DND-41 (cell line): ENCODE results near the gene SPTAN1.
"Not testable (repeated sequence)": the region's sequence is repeated elsewhere in the genome, so short reads cannot be mapped to it uniquely, and the experiment has no call there.

ENCODE experiments used
- ATAC-seq: fragments of 200-7000 bp; cut with Tn5 transposase; 3 replicates; pipeline ENCODE4 v1.9.1; 2021; ENCODE audit warnings: low read depth; ENCODE audit not compliant: insufficient read depth
- DNase-seq: peaks from one replicate; pipeline ENCODE4 v3.0.0-alpha.2; 2020
- H2AFZ ChIP-seq: 2 replicates; pipeline ENCODE4 v1.6.0; 2012; ENCODE audit warnings: low read depth, low read length
- H3K27ac ChIP-seq: 2 replicates; pipeline ENCODE4 v1.5.1; 2012; ENCODE audit warnings: low read length, inconsistent platforms
- H3K27me3 ChIP-seq: fragments of 200-600 bp; sonication (generic); 2 replicates; pipeline ENCODE4 v1.6.0; 2012; ENCODE audit warnings: low read length, mild to moderate bottlenecking, inconsistent platforms; ENCODE audit not compliant: insufficient read depth, poor library complexity
- H3K36me3 ChIP-seq: 2 replicates; pipeline ENCODE4 v1.5.1; 2012; ENCODE audit warnings: low read length, inconsistent platforms; ENCODE audit not compliant: insufficient read depth
- H3K4me1 ChIP-seq: 2 replicates; pipeline ENCODE4 v1.5.1; 2012; ENCODE audit warnings: mild to moderate bottlenecking, low read length; ENCODE audit not compliant: insufficient read depth
- H3K4me2 ChIP-seq: 2 replicates; pipeline ENCODE4 v1.6.0; 2012; ENCODE audit warnings: mild to moderate bottlenecking, moderate library complexity, low read length, inconsistent platforms; ENCODE audit not compliant: insufficient read depth
- H3K4me3 ChIP-seq, 2 experiments: fragments of 200-600 bp in 1 of 2; shearing (Covaris generic) in 1 of 2; 2 replicates each; pipeline ENCODE4 v1.5.1; 2012 to 2016; ENCODE audit warnings: inconsistent platforms in 2 of 2, low read length in 2 of 2, mild to moderate bottlenecking in 2 of 2, low read depth in 1 of 2, moderate library complexity in 1 of 2
- H3K79me2 ChIP-seq: 2 replicates; pipeline ENCODE4 v1.6.0; 2012; ENCODE audit warnings: low read length, inconsistent platforms; ENCODE audit not compliant: insufficient read depth
- H3K9ac ChIP-seq: 2 replicates; pipeline ENCODE4 v1.6.0; 2012; ENCODE audit warnings: low read depth, mild to moderate bottlenecking, inconsistent platforms, low read length, moderate library complexity
- H3K9me3 ChIP-seq: 2 replicates; pipeline ENCODE4 v1.5.1; 2012; ENCODE audit warnings: low read length, moderate library complexity, mild to moderate bottlenecking, inconsistent platforms; ENCODE audit not compliant: insufficient read depth, severe bottlenecking
- H4K20me1 ChIP-seq: 2 replicates; pipeline ENCODE4 v1.6.0; 2012; ENCODE audit warnings: low read length; ENCODE audit not compliant: insufficient read depth
- EZH2 ChIP-seq: IDR thresholded peaks from 3 replicates; pipeline ENCODE4 v1.6.1; 2012; ENCODE audit warnings: borderline replicate concordance, low read depth, mild to moderate bottlenecking, moderate library complexity, low read length, inconsistent platforms; ENCODE audit not compliant: severe bottlenecking
- TF ChIP-seq, protein P1 (sequence below): IDR thresholded peaks from 2 replicates; pipeline ENCODE4 v1.5.1; 2012; ENCODE audit warnings: borderline replicate concordance, low read length, moderate library complexity, mild to moderate bottlenecking; ENCODE audit not compliant: poor library complexity, severe bottlenecking; ENCODE audit errors: extremely low read depth

The SPTAN1 gene

GRCh38 chr9:128577206-128577605 lies 24.8 kb downstream of the SPTAN1 start:
- Histone ChIP-seq H3K79me2 (0 out of 2 replicates have a peak, but pooled peaks cover under 1% of the 10 kb centered on the region), H3K4me2 (no peak overlapping the region), H3K9ac (no peak overlapping the region), H3K27me3 (no peaks in the 10 kb centered on the region), H3K4me1 (no peaks in the 10 kb centered on the region), H3K36me3 (peaks cover 94% of the 10 kb centered on the region), H4K20me1 (no peaks in the 10 kb centered on the region), H3K9me3 (no peaks in the 10 kb centered on the region), H3K4me3 (no peak overlapping the region), H3K27ac (no peak overlapping the region), H2AFZ (no peak overlapping the region)
- ATAC-seq: no peak
- TF ChIP-seq, protein P1, sequence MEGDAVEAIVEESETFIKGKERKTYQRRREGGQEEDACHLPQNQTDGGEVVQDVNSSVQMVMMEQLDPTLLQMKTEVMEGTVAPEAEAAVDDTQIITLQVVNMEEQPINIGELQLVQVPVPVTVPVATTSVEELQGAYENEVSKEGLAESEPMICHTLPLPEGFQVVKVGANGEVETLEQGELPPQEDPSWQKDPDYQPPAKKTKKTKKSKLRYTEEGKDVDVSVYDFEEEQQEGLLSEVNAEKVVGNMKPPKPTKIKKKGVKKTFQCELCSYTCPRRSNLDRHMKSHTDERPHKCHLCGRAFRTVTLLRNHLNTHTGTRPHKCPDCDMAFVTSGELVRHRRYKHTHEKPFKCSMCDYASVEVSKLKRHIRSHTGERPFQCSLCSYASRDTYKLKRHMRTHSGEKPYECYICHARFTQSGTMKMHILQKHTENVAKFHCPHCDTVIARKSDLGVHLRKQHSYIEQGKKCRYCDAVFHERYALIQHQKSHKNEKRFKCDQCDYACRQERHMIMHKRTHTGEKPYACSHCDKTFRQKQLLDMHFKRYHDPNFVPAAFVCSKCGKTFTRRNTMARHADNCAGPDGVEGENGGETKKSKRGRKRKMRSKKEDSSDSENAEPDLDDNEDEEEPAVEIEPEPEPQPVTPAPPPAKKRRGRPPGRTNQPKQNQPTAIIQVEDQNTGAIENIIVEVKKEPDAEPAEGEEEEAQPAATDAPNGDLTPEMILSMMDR: no peak
- no peak for TF ChIP-seq EZH2
- DNase-seq: no peak

DNA sequence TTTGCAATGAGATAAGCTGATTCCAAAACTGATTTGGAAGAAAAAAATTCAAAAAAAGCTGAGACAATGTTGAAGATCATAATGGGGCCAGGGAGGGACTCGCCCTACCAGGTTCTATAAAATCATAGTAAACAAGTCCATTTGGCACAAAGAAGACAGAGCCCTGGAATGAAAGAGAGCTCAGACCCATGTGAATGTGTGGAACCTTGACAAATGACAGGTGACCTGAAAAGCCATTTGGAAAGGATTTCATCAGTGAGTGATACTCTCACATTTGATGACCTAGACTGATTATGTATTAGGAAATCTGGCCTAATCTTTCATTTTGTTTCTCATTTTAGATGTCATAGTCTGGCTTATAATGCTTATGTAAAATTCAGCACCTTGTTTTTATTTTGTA lies 26.8 kb downstream of the SPTAN1 start:
- H3K4me2 ChIP-seq: no peak overlapping the region
- TF ChIP-seq, protein P1: no peak
- peaks cover 98% of the 10 kb centered on the region for H3K36me3 ChIP-seq
- H3K27me3 ChIP-seq: no peaks in the 10 kb centered on the region
- H4K20me1 ChIP-seq: no peaks in the 10 kb centered on the region
- no peaks in the 10 kb centered on the region for H3K9me3 ChIP-seq
- H3K27ac ChIP-seq: no peak overlapping the region
- no peak overlapping the region for H3K9ac ChIP-seq
- ATAC-seq (no peak), DNase-seq (no peak)
- no peak overlapping the region for H3K4me3 ChIP-seq
- H2AFZ ChIP-seq: no peak overlapping the region
- H3K79me2 ChIP-seq: no peaks in the 10 kb centered on the region
- no peaks in the 10 kb centered on the region for H3K4me1 ChIP-seq

- Histone ChIP-seq H3K36me3 (peaks cover 98% of the 10 kb centered on the region), H3K9me3 (no peaks in the 10 kb centered on the region), H3K4me1 (peaks cover 3% of the 10 kb centered on the region; the same call in 1 of the 2 replicates), H4K20me1 (no peaks in the 10 kb centered on the region), H3K27me3 (no peaks in the 10 kb centered on the region), H2AFZ (no peak overlapping the region), H3K79me2 (no peaks in the 10 kb centered on the region), H3K4me3 (no peak overlapping the region), H3K4me2 (no peak overlapping the region), H3K9ac (no peak overlapping the region), H3K27ac (no peak overlapping the region)
- DNase-seq (no peak), ATAC-seq (no peak)
- TF ChIP-seq, protein P1: no peak
- TF ChIP-seq EZH2: no peak
Measured at GRCh38 chr9:128580731-128581130, 28.3 kb downstream of the SPTAN1 start.

DNA sequence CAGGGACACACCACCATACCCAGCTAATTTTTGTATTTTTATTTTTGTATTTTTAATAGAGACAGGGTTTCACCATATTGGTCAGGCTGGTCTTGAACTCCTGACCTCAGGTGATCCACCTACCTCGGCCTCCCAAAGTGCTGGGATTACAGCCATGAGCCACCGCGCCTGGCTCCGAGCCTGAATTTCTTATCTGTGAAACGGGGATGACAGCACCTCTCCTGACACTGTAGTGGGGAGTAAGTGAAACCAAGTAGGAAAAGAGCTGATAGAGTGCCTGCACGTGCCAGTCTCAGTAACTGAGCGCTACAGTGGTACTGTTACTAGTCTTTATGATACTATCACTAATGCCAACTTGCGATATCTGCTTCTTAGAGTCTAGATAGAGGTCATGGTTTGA lies 32.8 kb downstream of the SPTAN1 start:
- H3K4me2 ChIP-seq, H3K79me2 ChIP-seq, H2AFZ ChIP-seq, DNase-seq, ATAC-seq, H3K27me3 ChIP-seq, H4K20me1 ChIP-seq, H3K27ac ChIP-seq, H3K9ac ChIP-seq, H3K4me3 ChIP-seq, H3K9me3 ChIP-seq: not testable (repeated sequence)
- peaks cover 29% of the 10 kb centered on the region for H3K4me1 ChIP-seq
- H3K36me3 ChIP-seq: peaks cover 84% of the 10 kb centered on the region

GRCh38 chr9:128586934-128587333 lies 34.5 kb downstream of the SPTAN1 start:
- Histone ChIP-seq H3K27ac (peak overlapping the region; percentile 82), H3K9ac (peak overlapping the region; percentile 20; the same call in 1 of the 2 replicates), H3K36me3 (peaks cover 81% of the 10 kb centered on the region), H3K4me1 (peaks cover 29% of the 10 kb centered on the region)
- H2AFZ ChIP-seq, H3K4me2 ChIP-seq, H4K20me1 ChIP-seq, H3K4me3 ChIP-seq, H3K9me3 ChIP-seq, H3K79me2 ChIP-seq, H3K27me3 ChIP-seq: not testable (repeated sequence)
- ATAC-seq (peak; percentile 9), DNase-seq (peak; percentile 9)
